Measurements from ENCODE around the gene POLH.
"Not testable (repeated sequence)": the region's sequence is repeated elsewhere in the genome, so short reads cannot be mapped to it uniquely, and the experiment has no call there.

The POLH gene

GRCh38 chr6:43575772-43576551 lies at the start of gene POLH, which contains the start of gene XPO5:
Gene POLH, plus strand, starts transcription at chr6:43576185. Its CDS starts 6,135 bp downstream, at chr6:43582320.
Gene XPO5, minus strand, starts transcription at chr6:43576038. Its CDS starts 174 bp downstream, at chr6:43575864.
- DNase-seq (ENCODE audit: low read depth) = peak; percentile 94

GRCh38 chr6:43532201-43532600 lies 43.8 kb upstream of the POLH start:
- peak; percentile 23 for DNase-seq (ENCODE audit: low read depth)

- not testable (repeated sequence) for DNase-seq (ENCODE audit: low read depth)
These were observed 37.0 kb upstream of the POLH start for GRCh38 chr6:43538986-43539385.

GRCh38 chr6:43539409-43539808 lies 36.6 kb upstream of the POLH start:
- DNase-seq (ENCODE audit: low read depth) = not testable (repeated sequence)

- DNase-seq (ENCODE audit: low read depth) = no peak
These were observed 35.5 kb upstream of the POLH start for GRCh38 chr6:43540507-43540906.

GRCh38 chr6:43541774-43542471 lies 34.1 kb upstream of the POLH start:
- DNase-seq (ENCODE audit: low read depth) = no peak

GRCh38 chr6:43544461-43544860 lies 31.5 kb upstream of the POLH start:
- no peak for DNase-seq (ENCODE audit: low read depth)

- DNase-seq (ENCODE audit: low read depth) = no peak
These were observed 28.8 kb upstream of the POLH start for GRCh38 chr6:43547222-43547621.

- not testable (repeated sequence) for DNase-seq (ENCODE audit: low read depth)
These were observed 18.4 kb upstream of the POLH start for GRCh38 chr6:43557620-43558019.

GRCh38 chr6:43559328-43559727 lies 16.7 kb upstream of the POLH start:
- no peak for DNase-seq (ENCODE audit: low read depth)

- no peak for DNase-seq (ENCODE audit: low read depth)
These were observed 5.0 kb upstream of the POLH start for GRCh38 chr6:43570876-43571441.

- no peak for DNase-seq (ENCODE audit: low read depth)
These were observed 4.0 kb upstream of the POLH start for GRCh38 chr6:43572015-43572414.

GRCh38 chr6:43575105-43575771 lies 747 bp upstream of the POLH start:
- DNase-seq (ENCODE audit: low read depth) = peak; percentile 32

GRCh38 chr6:43578748-43579147 lies 2.8 kb downstream of the POLH start:
- DNase-seq (ENCODE audit: low read depth) = peak; percentile 36

GRCh38 chr6:43579171-43579570 lies 3.2 kb downstream of the POLH start:
- DNase-seq (ENCODE audit: low read depth) = peak; percentile 83

GRCh38 chr6:43582911-43583310 lies 6.9 kb downstream of the POLH start:
- peak; percentile 26 for DNase-seq (ENCODE audit: low read depth)

- DNase-seq (ENCODE audit: low read depth) = peak; percentile 83
These were observed 9.0 kb downstream of the POLH start for GRCh38 chr6:43584892-43585570.

GRCh38 chr6:43588194-43588593 lies 12.2 kb downstream of the POLH start:
- DNase-seq (ENCODE audit: low read depth) = no peak

GRCh38 chr6:43589564-43589963 lies 13.6 kb downstream of the POLH start:
- DNase-seq (ENCODE audit: low read depth) = not testable (repeated sequence)

- DNase-seq (ENCODE audit: low read depth) = no peak
These were observed 18.0 kb downstream of the POLH start for GRCh38 chr6:43593938-43594337.

GRCh38 chr6:43600595-43600994 lies 24.6 kb downstream of the POLH start:
- no peak for DNase-seq (ENCODE audit: low read depth)

GRCh38 chr6:43604174-43604573 lies 28.2 kb downstream of the POLH start:
- DNase-seq (ENCODE audit: low read depth) = peak; percentile 77

Measured in EH (cell line).